OCI-LY7 (cell line): Measurements from ENCODE around the gene CTDSPL. TPM values are rescaled to one million over a fixed set of nuclear protein-coding genes. Genes with fewer than 3 reads are reported as not detected.
A peak's percentile ranks its signal among the peaks of the same experiment; 100 is the strongest.

ENCODE experiments used
- BruUV-seq: library from RNA; stranded (reverse); fragments of 400-500 nt; replicated peaks from 2 replicates; lab custom pipeline; 2021; lab: Mats Ljungman, UMichigan
- CTCF ChIA-PET: fragments of 300-600 bp; sonication (Branson Sonifier 250); formaldehyde crosslinking; loops from one replicate; lab custom pipeline; 2022; ENCODE audit warnings: antibody characterized with exemption; ENCODE audit not compliant: unreplicated experiment; lab: Charles Lee
- POLR2A ChIA-PET: fragments of 300-600 bp; sonication (Branson Sonifier 250); formaldehyde crosslinking; loops from one replicate; lab custom pipeline; 2022; ENCODE audit warnings: antibody characterized with exemption; lab: Charles Lee
- DNase-seq: peaks from one replicate; pipeline ENCODE4 v3.0.0-alpha.2; 2015; ENCODE audit warnings: low spot score
- H2AFZ ChIP-seq: fragments of 200-600 bp; sonication (generic), shearing (Covaris generic); 2 replicates; pipeline ENCODE4 v1.6.1; 2014; ENCODE audit warnings: mild to moderate bottlenecking, antibody characterized with exemption, low read length, moderate library complexity
- H3K27ac ChIP-seq: fragments of 200-600 bp; sonication (generic); 2 replicates; pipeline ENCODE4 v1.5.1; 2014; ENCODE audit warnings: mixed run types, low read depth, mild to moderate bottlenecking, moderate library complexity, low read length, inconsistent platforms; ENCODE audit not compliant: poor library complexity, severe bottlenecking
- H3K36me3 ChIP-seq: fragments of 200-600 bp; sonication (generic); 2 replicates; pipeline ENCODE4 v1.6.1; 2014; ENCODE audit warnings: mild to moderate bottlenecking, antibody characterized with exemption, low read length, moderate library complexity, mixed read lengths; ENCODE audit not compliant: insufficient read depth
- H3K4me1 ChIP-seq: fragments of 200-600 bp; sonication (generic); 2 replicates; pipeline ENCODE4 v1.5.1; 2014; ENCODE audit warnings: mild to moderate bottlenecking, low read length; ENCODE audit not compliant: insufficient read depth, poor library complexity, severe bottlenecking
- H3K4me2 ChIP-seq: fragments of 200-600 bp; sonication (generic); 2 replicates; pipeline ENCODE4 v1.6.1; 2014; ENCODE audit warnings: mild to moderate bottlenecking, low read length
- H3K4me3 ChIP-seq: fragments of 200-600 bp; sonication (generic); 2 replicates; pipeline ENCODE4 v1.5.1; 2014; ENCODE audit warnings: mild to moderate bottlenecking, low read depth, low read length; ENCODE audit not compliant: poor library complexity, severe bottlenecking
- H3K79me2 ChIP-seq: fragments of 200-600 bp; sonication (generic); 2 replicates; pipeline ENCODE4 v1.6.1; 2016; ENCODE audit warnings: low read depth, mild to moderate bottlenecking, low read length, moderate library complexity, mixed read lengths; ENCODE audit not compliant: insufficient read depth
- H3K9me2 ChIP-seq: fragments of 200-600 bp; sonication (generic); 2 replicates; pipeline ENCODE4 v1.6.1; 2016; ENCODE audit warnings: mild to moderate bottlenecking, low read length, mixed read lengths; ENCODE audit not compliant: insufficient read depth
- H3K9me3 ChIP-seq: fragments of 200-600 bp; sonication (generic); 2 replicates; pipeline ENCODE4 v1.6.1; 2014; ENCODE audit warnings: mild to moderate bottlenecking, mixed run types, low read length, mixed read lengths
- H4K20me1 ChIP-seq: fragments of 200-600 bp; sonication (generic); 2 replicates; pipeline ENCODE4 v1.6.1; 2014; ENCODE audit warnings: mild to moderate bottlenecking, antibody characterized with exemption, low read length, moderate library complexity, mixed read lengths; ENCODE audit not compliant: insufficient read depth
- EZH2phosphoT487 ChIP-seq: fragments of 200-600 bp; sonication (generic); IDR thresholded peaks from 2 replicates; pipeline ENCODE4 v1.6.1; 2018; ENCODE audit warnings: low read depth, borderline replicate concordance, mild to moderate bottlenecking, mixed run types, antibody characterized with exemption, low read length, moderate library complexity, mixed read lengths
- intact Hi-C: fragments of 100-400 bp; cut with micrococcal nuclease; formaldehyde crosslinking; loops from one replicate; pipeline ENCODE4 v1.10.0; 2022; ENCODE audit not compliant: unreplicated experiment
- total RNA-seq, 2 experiments: library from RNA; depleted of rRNA in 1 of 2; stranded (reverse); fragments of >200 nt in 1 of 2; shearing (Covaris generic) in 1 of 2; gene quantifications; 2 replicates each; pipeline ENCODE4 v1.2.3, GENCODE V29; 2014 to 2022
- TF ChIP-seq, protein P1 (sequence below): fragments of 200-600 bp; sonication (generic); conservative IDR thresholded peaks from 2 replicates; pipeline ENCODE4 v1.5.1; 2014; ENCODE audit warnings: mild to moderate bottlenecking, antibody characterized with exemption, low read length, moderate library complexity, mixed read lengths

Gene CTDSPL
- total RNA-seq, 2 experiments from 2014 or later: 0.38 TPM; not detected in 1

DNA sequence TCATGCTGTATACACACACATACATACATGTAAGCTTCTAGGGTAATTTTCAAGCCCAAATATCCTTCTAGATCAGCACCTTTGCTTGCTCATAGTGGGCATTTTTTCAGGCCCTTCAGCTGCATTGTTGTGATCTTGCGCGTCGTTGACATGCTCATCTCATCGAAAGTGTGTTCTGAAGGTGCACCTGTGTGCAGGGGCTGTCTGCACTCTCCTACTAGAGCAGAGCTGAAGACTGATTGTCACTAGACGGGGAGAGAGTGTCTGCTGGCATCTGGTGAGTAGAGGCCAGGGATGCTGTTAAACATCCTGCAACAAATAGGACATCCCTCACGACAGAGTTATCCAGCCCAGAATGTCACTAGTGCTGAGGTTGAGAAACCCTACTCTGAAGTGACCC, 93.2 kb downstream of the CTDSPL start:
- Histone ChIP-seq H2AFZ (no peak overlapping the region), H3K4me2 (no peak overlapping the region), H3K79me2 (no peaks in the 10 kb centered on the region), H3K4me3 (no peak overlapping the region), H3K4me1 (peaks cover 20% of the 10 kb centered on the region), H4K20me1 (no peaks in the 10 kb centered on the region), H3K9me2 (no peaks in the 10 kb centered on the region), H3K27ac (no peak overlapping the region), H3K9me3 (no peaks in the 10 kb centered on the region), H3K36me3 (no peaks in the 10 kb centered on the region)
- CTCF ChIA-PET: no interaction called here
- intact Hi-C loops: no loop called here
- POLR2A ChIA-PET: interaction anchor here (0.9 kb wide), 1 partner anchor 23 kb away, joined by 4 read pairs; no protein-coding TSS in a partner anchor
- no peak for DNase-seq
- no TSS peak for BruUV-seq
- no peak for TF ChIP-seq EZH2phosphoT487
- TF ChIP-seq, protein P1, sequence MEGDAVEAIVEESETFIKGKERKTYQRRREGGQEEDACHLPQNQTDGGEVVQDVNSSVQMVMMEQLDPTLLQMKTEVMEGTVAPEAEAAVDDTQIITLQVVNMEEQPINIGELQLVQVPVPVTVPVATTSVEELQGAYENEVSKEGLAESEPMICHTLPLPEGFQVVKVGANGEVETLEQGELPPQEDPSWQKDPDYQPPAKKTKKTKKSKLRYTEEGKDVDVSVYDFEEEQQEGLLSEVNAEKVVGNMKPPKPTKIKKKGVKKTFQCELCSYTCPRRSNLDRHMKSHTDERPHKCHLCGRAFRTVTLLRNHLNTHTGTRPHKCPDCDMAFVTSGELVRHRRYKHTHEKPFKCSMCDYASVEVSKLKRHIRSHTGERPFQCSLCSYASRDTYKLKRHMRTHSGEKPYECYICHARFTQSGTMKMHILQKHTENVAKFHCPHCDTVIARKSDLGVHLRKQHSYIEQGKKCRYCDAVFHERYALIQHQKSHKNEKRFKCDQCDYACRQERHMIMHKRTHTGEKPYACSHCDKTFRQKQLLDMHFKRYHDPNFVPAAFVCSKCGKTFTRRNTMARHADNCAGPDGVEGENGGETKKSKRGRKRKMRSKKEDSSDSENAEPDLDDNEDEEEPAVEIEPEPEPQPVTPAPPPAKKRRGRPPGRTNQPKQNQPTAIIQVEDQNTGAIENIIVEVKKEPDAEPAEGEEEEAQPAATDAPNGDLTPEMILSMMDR: no peak

DNA sequence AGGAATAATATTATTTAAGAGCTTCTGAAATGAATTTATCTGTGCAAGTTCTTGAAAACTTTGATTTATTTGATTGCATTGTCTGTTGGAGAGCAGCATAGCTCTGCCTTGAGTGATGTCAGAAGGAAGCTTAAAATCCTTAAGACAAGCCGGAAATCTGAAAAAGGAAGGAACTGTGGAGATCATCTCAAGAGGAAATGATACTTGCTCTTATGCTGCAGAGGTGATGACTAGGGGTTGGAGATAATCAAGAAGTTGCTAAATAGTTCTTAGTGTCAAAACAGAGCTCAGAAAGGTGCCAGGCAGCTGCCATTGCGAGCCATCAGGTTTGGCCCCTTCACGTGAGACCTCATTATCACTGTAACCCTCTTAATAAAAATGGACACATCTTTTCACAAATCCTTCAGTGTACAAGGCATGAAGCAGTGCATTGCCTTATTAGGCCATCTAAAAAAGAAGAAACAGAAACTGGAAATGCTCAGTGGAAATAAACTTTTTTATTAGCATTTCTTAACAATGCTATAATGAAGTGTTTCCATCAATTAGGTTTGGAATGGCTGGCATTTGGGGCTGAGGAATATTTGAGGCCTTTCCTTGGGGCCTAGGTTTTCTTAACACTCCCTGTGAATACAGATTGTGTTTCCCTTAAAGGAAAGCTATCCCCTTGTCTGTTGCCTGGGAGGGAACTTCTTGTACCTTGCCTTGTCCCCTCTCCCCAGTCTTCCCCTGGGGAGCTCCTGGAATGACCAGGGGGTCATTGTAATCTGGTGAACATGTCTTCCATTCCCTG, 94.4 kb downstream of the CTDSPL start:
- TF ChIP-seq EZH2phosphoT487: no peak
- TF ChIP-seq, protein P1: no peak
- POLR2A ChIA-PET: interaction anchor here (0.7 to 1.6 kb wide), 7 partner anchors 11 to 101 kb away, joined by 3 to 6 read pairs (median 4); no protein-coding TSS in a partner anchor
- H4K20me1 ChIP-seq: no peaks in the 10 kb centered on the region
- H3K4me2 ChIP-seq: peak overlapping the region; percentile 31
- intact Hi-C loops: no loop called here
- BruUV-seq: no TSS peak
- DNase-seq: peak; percentile 28
- H3K4me3 ChIP-seq: no peak overlapping the region
- no peaks in the 10 kb centered on the region for H3K79me2 ChIP-seq
- H3K9me2 ChIP-seq: no peaks in the 10 kb centered on the region
- no peaks in the 10 kb centered on the region for H3K9me3 ChIP-seq
- H3K4me1 ChIP-seq: peaks cover 20% of the 10 kb centered on the region
- no peak overlapping the region for H3K27ac ChIP-seq
- CTCF ChIA-PET: no interaction called here
- no peaks in the 10 kb centered on the region for H3K36me3 ChIP-seq
- peak overlapping the region; percentile 38; the same call in 1 of the 2 replicates for H2AFZ ChIP-seq
